ENCODE measurements around the gene USP12.

- TF ChIP-seq NFRKB (IDR thresholded peaks at IDR 0.05) = no peak
- no peak for TF ChIP-seq FOXM1 (IDR thresholded peaks at IDR 0.05; ENCODE audit: borderline replicate concordance)
- TF ChIP-seq ARNT (IDR thresholded peaks at IDR 0.05) = no peak
- TF ChIP-seq FOXA1 (IDR thresholded peaks at IDR 0.05) = no peak
- TF ChIP-seq FOXK2 (IDR thresholded peaks at IDR 0.05) = no peak
- TF ChIP-seq SP1 (IDR thresholded peaks at IDR 0.05) = no peak
Observed at GRCh38 chr13:27199211-27199610, 27.6 kb upstream of the USP12 start.

Data from HEK293T (cell line).